ENCODE data around the gene HMX3.
A peak's percentile ranks its signal among the peaks of the same experiment; 100 is the strongest.

Gene HMX3

GRCh38 chr10:123139521-123140163 is 3.9 kb downstream of the HMX3 start:
- TF ChIP-seq POLR2A (IDR thresholded peaks at IDR 0.05; ENCODE audit: low read length) (no peak), GATA1 (IDR thresholded peaks at IDR 0.05; ENCODE audit: low read depth, low read length) (no peak)
- DNase-seq: peak; percentile 53 to 58

DNA sequence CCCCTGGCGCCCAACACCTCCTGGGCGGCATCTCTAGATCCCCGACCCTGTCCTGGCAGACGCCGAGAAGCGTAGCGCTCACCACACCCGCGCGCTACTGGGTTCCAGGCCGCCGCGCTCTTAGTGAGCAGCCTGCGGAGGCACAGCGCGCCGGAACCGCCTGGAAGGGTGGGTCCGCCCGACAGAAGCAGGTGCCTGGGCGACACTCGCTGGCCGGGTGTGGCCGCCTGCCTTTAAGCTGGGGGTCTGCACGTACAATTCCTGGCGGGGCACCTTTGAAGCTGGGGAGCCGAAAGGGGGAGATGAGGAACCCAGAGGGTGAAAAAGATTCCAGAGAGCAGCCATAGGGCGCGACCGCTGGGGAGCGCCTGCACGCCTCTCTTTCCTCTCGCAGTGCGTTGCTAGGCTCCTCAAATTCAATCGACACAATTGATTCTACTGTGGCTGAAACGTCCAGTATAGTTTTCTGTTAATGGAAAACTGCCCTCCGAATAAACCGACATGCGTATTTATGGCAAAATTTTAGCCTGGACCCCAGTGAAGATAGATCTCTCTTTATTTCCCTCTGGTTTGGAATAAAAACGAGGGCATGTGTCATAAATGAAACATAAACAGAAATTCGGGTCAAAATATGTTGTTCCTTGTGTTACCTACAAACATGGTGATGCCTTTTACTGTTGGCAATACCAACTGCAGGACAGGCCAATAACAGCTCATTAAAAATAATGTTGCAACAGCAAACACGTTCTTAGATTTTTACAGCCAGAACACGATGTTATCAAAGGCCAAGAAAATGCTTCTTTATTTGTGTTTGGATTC is 4.6 kb downstream of the HMX3 start:
- DNase-seq: peak; percentile 27 to 34
- TF ChIP-seq GATA1 (IDR thresholded peaks at IDR 0.05; ENCODE audit: low read depth, low read length) (no peak), POLR2A (IDR thresholded peaks at IDR 0.05; ENCODE audit: low read length) (no peak)

GRCh38 chr10:123140983-123141390 is 5.2 kb downstream of the HMX3 start:
- DNase-seq: no peak
- no peak for TF ChIP-seq GATA1 (IDR thresholded peaks at IDR 0.05; ENCODE audit: low read depth, low read length)
- no peak for TF ChIP-seq POLR2A (IDR thresholded peaks at IDR 0.05; ENCODE audit: low read length)

GRCh38 chr10:123141791-123142700 is 6.3 kb downstream of the HMX3 start:
- no peak for TF ChIP-seq GATA1 (IDR thresholded peaks at IDR 0.05; ENCODE audit: low read depth, low read length)
- no peak for TF ChIP-seq POLR2A (IDR thresholded peaks at IDR 0.05; ENCODE audit: low read length)
- no peak for DNase-seq

- DNase-seq: no peak
- TF ChIP-seq POLR2A (IDR thresholded peaks at IDR 0.05; ENCODE audit: low read length) (no peak), GATA1 (IDR thresholded peaks at IDR 0.05; ENCODE audit: low read depth, low read length) (no peak)
Measured at GRCh38 chr10:123142701-123143161, 7.0 kb downstream of the HMX3 start.

DNA sequence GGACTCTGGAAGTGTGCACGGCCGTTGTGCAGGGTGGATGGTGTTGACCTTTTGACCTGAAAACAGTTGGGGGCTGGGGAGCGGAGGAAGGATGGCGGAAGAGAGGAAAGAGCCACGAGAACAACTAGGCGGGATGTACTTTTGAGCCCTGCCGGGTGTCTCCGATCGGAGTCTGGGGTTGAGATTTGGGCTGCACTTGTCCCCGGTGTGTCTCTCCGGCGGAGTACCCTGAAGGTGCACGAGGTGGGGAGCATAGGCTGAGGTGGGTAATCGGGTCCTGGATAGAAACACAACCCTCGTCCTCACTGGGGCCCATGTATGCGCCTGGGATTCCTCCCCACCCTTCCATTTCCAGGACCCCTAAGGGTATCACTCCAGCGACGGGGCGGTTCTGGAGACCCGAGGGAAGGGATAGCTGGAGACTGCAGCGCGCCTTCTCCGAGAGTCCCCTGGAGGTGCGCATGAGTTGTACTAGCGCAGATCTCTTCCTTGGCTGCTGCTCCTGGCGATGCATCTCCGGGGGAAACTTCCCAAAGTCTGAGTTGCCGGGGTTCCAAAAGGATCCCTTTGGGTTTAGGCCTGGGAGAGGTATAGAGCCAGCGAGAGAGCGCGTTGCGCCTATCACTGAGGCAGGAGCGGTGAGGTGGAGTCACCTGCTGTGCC is 7.5 kb downstream of the HMX3 start:
- DNase-seq: no peak
- TF ChIP-seq POLR2A (IDR thresholded peaks at IDR 0.05; ENCODE audit: low read length) (no peak), GATA1 (IDR thresholded peaks at IDR 0.05; ENCODE audit: low read depth, low read length) (no peak)

DNA sequence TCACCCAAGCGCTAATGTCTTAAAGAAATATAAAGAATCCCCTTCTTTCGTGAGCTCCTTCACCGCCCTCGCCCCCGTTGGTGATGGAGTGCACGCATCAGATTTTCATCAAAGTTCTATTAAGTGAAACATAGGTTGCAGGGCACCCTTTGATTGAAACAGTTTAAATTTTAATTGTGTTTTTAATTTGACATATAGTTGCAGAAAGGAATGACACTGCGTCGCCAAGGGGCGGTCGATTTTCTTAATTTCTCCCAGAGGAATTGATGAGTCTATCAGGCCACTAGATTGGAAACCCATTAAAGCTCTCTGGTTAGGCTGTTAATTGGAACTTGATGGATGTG is 8.0 kb downstream of the HMX3 start:
- TF ChIP-seq POLR2A (IDR thresholded peaks at IDR 0.05; ENCODE audit: low read length) (no peak), GATA1 (IDR thresholded peaks at IDR 0.05; ENCODE audit: low read depth, low read length) (no peak)
- DNase-seq: no peak

DNA sequence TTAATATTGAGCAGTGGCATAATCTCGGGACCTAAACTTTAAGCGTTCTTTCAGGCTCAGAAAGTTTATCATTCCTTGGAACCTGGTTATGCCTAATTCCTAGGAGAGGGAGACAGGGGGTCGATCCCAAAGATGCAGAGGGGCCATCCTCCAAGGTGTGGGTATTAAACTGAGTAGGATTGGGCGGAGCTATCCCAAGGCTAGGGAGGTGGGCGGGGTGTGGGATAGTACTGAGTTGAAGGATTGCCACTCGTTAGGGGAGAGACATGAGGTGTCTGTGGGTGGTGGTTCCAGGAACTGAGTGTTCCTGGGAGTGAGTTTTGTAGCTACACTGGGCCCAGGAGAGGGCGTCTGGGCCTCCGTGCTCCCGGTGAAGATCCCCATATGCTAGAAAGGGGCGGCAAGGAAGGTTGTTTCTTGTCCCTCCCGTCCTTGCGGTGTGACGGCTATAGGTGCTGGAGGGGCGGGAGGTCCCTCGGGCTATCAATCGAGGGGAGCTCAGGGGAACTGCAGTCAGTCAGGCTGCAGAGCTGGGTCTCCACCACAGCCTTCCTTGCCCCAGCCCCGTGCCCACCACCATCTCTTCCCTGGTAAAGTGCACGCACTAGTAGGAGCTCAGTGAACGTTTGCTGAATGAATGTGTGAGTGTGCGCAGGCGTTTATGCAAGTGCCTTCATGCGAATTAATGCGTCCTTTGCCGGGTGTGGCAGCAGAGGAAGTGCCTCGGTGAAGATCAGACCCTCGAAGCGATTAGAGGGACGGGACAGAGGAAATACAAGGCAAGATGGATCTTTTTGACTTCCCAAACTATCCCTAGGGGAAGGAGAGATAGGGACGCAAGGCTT is 9.1 kb downstream of the HMX3 start:
- TF ChIP-seq POLR2A (IDR thresholded peaks at IDR 0.05; ENCODE audit: low read length) (no peak), GATA1 (IDR thresholded peaks at IDR 0.05; ENCODE audit: low read depth, low read length) (no peak)

DNA sequence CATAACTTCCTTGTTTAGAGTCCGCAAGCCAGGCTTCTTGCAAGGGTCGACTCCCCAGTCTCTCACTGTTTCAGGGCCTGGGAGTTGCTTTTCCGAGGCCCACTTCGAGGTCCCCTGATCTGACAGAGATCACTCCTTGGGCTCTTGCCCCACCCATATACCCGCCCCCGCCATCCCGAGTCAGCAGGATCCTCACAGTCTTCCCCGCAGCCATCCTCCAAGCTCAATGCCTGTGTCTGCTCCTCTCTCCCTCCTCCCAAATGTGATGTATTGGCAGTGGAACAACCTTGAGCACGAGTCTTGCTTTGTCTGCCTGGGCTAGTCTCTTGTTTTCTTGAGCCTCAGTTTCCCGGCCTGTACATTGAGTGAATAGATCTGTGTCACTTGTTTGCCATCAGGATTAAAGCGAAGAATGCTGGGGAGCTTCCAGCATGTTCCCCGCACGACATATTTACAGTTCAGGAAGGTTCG is 9.8 kb downstream of the HMX3 start:
- TF ChIP-seq POLR2A (IDR thresholded peaks at IDR 0.05; ENCODE audit: low read length): no peak
- TF ChIP-seq GATA1 (IDR thresholded peaks at IDR 0.05; ENCODE audit: low read depth, low read length): no peak

More for the DNA sequence above, 9.1 kb downstream of the HMX3 start:
- peak; percentile 19 to 27 for DNase-seq

GRCh38 chr10:123146013-123146893 is 10.5 kb downstream of the HMX3 start:
- peak; percentile 29 to 37 for DNase-seq
- TF ChIP-seq GATA1 (IDR thresholded peaks at IDR 0.05; ENCODE audit: low read depth, low read length) (no peak), POLR2A (IDR thresholded peaks at IDR 0.05; ENCODE audit: low read length) (no peak)

More for the DNA sequence above, 9.8 kb downstream of the HMX3 start:
- DNase-seq: no peak

DNA sequence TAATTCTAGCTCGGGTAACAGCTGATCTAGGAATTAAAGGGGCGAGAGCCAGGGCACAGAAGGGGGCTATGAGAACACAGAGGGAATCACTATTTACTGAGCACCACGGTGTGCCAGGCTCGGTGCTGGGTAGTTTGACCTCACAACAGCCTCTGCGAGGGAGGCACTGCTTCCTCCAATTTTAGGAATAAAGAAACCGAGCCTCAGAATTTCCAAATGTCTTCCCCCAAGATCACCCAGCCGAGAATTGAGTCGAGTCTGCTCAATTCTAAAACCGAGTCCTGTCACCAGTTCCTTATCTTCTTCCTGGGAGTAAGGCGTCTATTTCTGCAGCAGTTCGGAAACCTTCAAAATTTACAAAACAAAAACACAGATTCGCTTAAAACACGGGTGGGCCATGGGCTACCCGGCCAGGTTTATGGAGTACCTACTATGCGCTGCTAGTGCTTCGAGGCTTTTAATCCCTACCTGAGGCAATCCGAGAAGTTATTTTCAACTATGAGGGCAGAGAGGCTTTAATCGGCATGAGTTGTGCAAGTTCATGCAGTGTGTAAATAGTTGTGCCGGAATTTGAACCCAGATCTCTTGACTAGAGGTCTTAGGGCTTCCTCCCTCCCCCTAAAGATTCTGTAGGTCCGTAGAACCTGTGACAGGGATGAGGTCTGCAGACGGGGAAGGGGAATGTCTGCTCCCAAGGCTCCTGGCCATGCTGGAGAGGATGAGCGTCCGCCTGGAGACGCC is 11.3 kb downstream of the HMX3 start:
- no peak for DNase-seq
- TF ChIP-seq POLR2A (IDR thresholded peaks at IDR 0.05; ENCODE audit: low read length): no peak
- no peak for TF ChIP-seq GATA1 (IDR thresholded peaks at IDR 0.05; ENCODE audit: low read depth, low read length)

Measured in erythroblast (primary cell).